Measurements from ENCODE around the gene ANTKMT. TPM values are rescaled to one million over a fixed set of nuclear protein-coding genes. Genes with fewer than 3 reads are reported as not detected.

Gene ANTKMT
- total and polyA plus RNA-seq, 4 donors: 13.1 to 33.0 (median 22.2) TPM

DNA sequence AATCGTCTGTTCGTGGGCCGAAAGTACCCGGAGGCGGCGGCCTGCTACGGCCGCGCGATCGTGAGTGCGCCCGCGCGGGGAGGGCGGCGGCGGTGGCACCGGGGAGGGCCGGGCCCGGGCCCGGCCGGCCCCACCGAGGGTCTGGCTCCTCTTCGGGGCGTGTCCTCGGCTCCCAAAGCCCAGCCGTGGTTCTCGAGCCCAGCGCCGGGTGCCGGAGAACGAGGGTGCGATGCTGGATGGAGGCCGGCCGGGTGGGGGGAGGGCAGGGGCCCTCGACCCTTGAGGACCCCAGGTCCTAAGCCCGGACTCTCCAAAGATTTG, 40.4 kb upstream of the ANTKMT start:
- peak overlapping the region; percentile 67 to 73 for H3K4me3 ChIP-seq (ENCODE audit: low read length in 2 of 2)
- 0 to 1% methylated on average over 33 to 38 of the region's 38 CpGs for WGBS, 2 donors
- H3K9me3 ChIP-seq (ENCODE audit: control insufficient read depth, low read length): no peaks in the 10 kb centered on the region
- H3K27me3 ChIP-seq (ENCODE audit: control insufficient read depth in 1 of 2, insufficient read depth in 2 of 2, low read length in 1 of 2): no peaks in the 10 kb centered on the region
- peaks cover 0 to 5% of the 10 kb centered on the region in 2 donors for H3K36me3 ChIP-seq (ENCODE audit: control insufficient read depth in 1 of 2, insufficient read depth in 2 of 2, low read length in 1 of 2)
- intact Hi-C loops (cut with DNase I): no loop called here
- peak overlapping the region in 1 of 2 donors; percentile 19 for H3K27ac ChIP-seq (ENCODE audit: low read depth in 1 of 2, low read length in 2 of 2)
- DNase-seq (no peak), ATAC-seq (ENCODE audit: low FRiP score) (no peak)
- H3K4me1 ChIP-seq (ENCODE audit: control insufficient read depth in 1 of 2, insufficient read depth in 2 of 2, low read length in 2 of 2): no peaks in the 10 kb centered on the region

DNA sequence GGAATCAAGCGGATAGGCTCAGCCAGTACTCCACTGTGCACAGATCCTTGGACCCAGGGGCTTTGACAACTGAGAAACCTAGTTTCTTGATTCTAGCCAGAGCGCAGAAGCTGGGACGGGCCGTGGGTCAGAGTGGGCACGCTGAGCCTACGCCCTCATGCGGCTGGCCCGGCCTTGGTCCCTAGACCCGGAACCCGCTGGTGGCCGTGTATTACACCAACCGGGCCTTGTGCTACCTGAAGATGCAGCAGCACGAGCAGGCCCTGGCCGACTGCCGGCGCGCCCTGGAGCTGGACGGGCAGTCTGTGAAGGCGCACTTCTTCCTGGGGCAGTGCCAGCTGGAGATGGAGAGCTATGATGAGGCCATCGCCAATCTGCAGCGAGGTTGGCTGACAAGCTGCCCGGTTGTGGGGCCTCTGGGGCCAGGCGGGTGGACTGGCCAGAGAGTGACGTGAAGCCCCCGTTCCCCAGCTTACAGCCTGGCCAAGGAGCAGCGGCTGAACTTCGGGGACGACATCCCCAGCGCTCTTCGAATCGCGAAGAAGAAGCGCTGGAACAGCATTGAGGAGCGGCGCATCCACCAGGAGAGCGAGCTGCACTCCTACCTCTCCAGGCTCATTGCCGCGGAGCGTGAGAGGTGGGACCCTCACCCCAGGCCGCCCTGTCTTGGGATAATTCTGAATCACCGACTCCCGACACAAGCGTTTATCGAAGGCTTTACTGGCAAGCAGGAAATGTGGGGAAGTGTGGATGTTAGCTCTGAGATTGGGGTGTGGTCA, 39.8 kb upstream of the ANTKMT start:
- H3K4me3 ChIP-seq (ENCODE audit: low read length in 2 of 2): peak overlapping the region; percentile 67 to 73
- no peaks in the 10 kb centered on the region for H3K27me3 ChIP-seq (ENCODE audit: control insufficient read depth in 1 of 2, insufficient read depth in 2 of 2, low read length in 1 of 2)
- no peak overlapping the region for H3K27ac ChIP-seq (ENCODE audit: low read depth in 1 of 2, low read length in 2 of 2)
- DNase-seq (no peak), ATAC-seq (ENCODE audit: low FRiP score) (no peak)
- 42% methylated on average over 44 of the region's 44 CpGs for WGBS, 2 donors
- peaks cover 0 to 5% of the 10 kb centered on the region in 2 donors for H3K36me3 ChIP-seq (ENCODE audit: control insufficient read depth in 1 of 2, insufficient read depth in 2 of 2, low read length in 1 of 2)
- H3K9me3 ChIP-seq (ENCODE audit: control insufficient read depth, low read length): no peaks in the 10 kb centered on the region
- intact Hi-C loops (cut with DNase I): no loop called here
- H3K4me1 ChIP-seq (ENCODE audit: control insufficient read depth in 1 of 2, insufficient read depth in 2 of 2, low read length in 2 of 2): no peaks in the 10 kb centered on the region

DNA sequence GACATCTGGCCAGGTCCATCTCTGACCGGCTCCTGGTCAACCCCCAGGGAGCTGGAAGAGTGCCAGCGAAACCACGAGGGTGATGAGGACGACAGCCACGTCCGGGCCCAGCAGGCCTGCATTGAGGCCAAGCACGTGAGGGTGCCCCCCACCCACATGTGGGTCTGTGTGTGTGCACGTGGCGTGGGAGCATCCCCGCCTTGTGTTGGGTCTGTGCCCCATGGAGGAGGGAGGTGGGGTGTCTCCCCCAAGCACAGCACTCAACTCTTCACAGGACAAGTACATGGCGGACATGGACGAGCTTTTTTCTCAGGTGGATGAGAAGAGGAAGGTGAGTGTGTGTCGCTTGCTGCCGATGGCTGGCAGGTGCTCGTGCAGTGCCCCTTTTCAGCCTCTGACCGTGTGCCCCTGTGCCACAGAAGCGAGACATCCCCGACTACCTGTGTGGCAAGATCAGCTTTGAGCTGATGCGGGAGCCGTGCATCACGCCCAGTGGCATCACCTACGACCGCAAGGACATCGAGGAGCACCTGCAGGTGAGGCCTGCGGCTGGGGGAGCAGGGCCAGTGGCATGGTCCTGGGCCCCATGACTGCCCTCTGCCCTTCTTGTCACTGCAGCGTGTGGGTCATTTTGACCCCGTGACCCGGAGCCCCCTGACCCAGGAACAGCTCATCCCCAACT, 39.1 kb upstream of the ANTKMT start:
- 76 to 78% methylated on average over 28 of the region's 28 CpGs for WGBS, 2 donors
- H3K27ac ChIP-seq (ENCODE audit: low read depth in 1 of 2, low read length in 2 of 2): no peak overlapping the region
- H3K36me3 ChIP-seq (ENCODE audit: control insufficient read depth in 1 of 2, insufficient read depth in 2 of 2, low read length in 1 of 2): peaks cover 0 to 5% of the 10 kb centered on the region in 2 donors
- no peak overlapping the region for H3K4me3 ChIP-seq (ENCODE audit: low read length in 2 of 2)
- intact Hi-C loops (cut with DNase I): no loop called here
- ATAC-seq (ENCODE audit: low FRiP score) (no peak), DNase-seq (no peak)
- no peaks in the 10 kb centered on the region for H3K4me1 ChIP-seq (ENCODE audit: control insufficient read depth in 1 of 2, insufficient read depth in 2 of 2, low read length in 2 of 2)
- no peaks in the 10 kb centered on the region for H3K9me3 ChIP-seq (ENCODE audit: control insufficient read depth, low read length)
- no peaks in the 10 kb centered on the region for H3K27me3 ChIP-seq (ENCODE audit: control insufficient read depth in 1 of 2, insufficient read depth in 2 of 2, low read length in 1 of 2)

- WGBS, 2 donors: 82% methylated on average over 36 of the region's 36 CpGs
- Histone ChIP-seq H3K9me3 (ENCODE audit: control insufficient read depth, low read length) (no peaks in the 10 kb centered on the region), H3K4me1 (ENCODE audit: control insufficient read depth in 1 of 2, insufficient read depth in 2 of 2, low read length in 2 of 2) (no peaks in the 10 kb centered on the region), H3K27ac (ENCODE audit: low read depth in 1 of 2, low read length in 2 of 2) (no peak overlapping the region), H3K4me3 (ENCODE audit: low read length in 2 of 2) (no peak overlapping the region), H3K27me3 (ENCODE audit: control insufficient read depth in 1 of 2, insufficient read depth in 2 of 2, low read length in 1 of 2) (no peaks in the 10 kb centered on the region), H3K36me3 (ENCODE audit: control insufficient read depth in 1 of 2, insufficient read depth in 2 of 2, low read length in 1 of 2) (peaks cover 0 to 5% of the 10 kb centered on the region in 2 donors)
- DNase-seq: no peak
- intact Hi-C loops (cut with DNase I): no loop called here
- ATAC-seq (ENCODE audit: low FRiP score): no peak
Measured at GRCh38 chr16:682493-683395, 38.2 kb upstream of the ANTKMT start.

DNA sequence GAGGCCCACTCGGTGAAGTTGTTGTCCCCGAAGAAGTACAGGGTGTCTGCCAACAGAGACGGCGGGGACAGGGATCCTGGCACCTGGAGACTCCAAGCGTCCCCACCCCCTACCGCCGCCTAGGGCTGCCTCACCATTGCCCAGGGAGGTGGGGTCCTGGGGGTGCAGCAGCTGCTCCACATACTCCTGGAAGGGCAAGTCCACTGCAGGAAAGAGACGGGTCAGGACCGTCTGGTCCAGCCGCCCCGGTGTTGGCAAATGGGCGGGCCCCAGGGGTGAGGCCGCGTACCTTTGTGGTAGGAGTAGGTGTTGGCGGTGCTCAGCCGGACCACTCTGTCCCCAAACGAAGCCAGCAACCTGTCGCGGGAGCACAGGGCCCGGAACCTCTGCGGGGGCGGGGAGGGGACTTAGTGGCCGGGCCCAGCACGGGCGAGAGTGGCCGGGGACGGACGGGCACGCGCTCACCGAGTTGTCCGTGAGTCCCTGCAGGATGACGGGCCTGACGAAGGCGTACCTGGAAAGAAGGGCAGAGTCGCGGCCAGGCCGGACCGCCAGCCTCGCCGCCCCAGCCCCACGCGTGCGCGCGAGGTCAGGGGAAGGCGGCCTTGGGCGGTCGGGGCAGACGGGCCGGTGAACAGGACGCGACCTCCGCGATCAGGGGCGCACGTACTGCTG, 37.4 kb upstream of the ANTKMT start:
- H3K36me3 ChIP-seq (ENCODE audit: control insufficient read depth in 1 of 2, insufficient read depth in 2 of 2, low read length in 1 of 2): peaks cover 0 to 5% of the 10 kb centered on the region in 2 donors
- intact Hi-C loops (cut with DNase I): no loop called here
- H3K4me3 ChIP-seq (ENCODE audit: low read length in 2 of 2): peak overlapping the region; percentile 37 to 53

GRCh38 chr16:684071-684794, 36.7 kb upstream of the ANTKMT start, which contains the start of gene JMJD8:
Gene JMJD8 (minus strand): TSS chr16:684334. CDS start chr16:684319, 15 bp downstream.
- Histone ChIP-seq H3K9me3 (ENCODE audit: control insufficient read depth, low read length) (no peaks in the 10 kb centered on the region), H3K36me3 (ENCODE audit: control insufficient read depth in 1 of 2, insufficient read depth in 2 of 2, low read length in 1 of 2) (peaks cover 0 to 5% of the 10 kb centered on the region in 2 donors), H3K27me3 (ENCODE audit: control insufficient read depth in 1 of 2, insufficient read depth in 2 of 2, low read length in 1 of 2) (no peaks in the 10 kb centered on the region), H3K4me1 (ENCODE audit: control insufficient read depth in 1 of 2, insufficient read depth in 2 of 2, low read length in 2 of 2) (no peaks in the 10 kb centered on the region), H3K27ac (ENCODE audit: low read depth in 1 of 2, low read length in 2 of 2) (peak within 1 kb of the TSS in 1 of 2 donors; percentile 28), H3K4me3 (ENCODE audit: low read length in 2 of 2) (peak within 1 kb of the TSS; percentile 37 to 53)
- ATAC-seq (ENCODE audit: low FRiP score) (peak; percentile 85), DNase-seq (peak; percentile 99 to 100)
- intact Hi-C loops (cut with DNase I): no loop called here
- WGBS, 2 donors: 3 to 4% methylated on average over 66 to 91 of the region's 91 CpGs

More for the DNA sequence above, 37.4 kb upstream of the ANTKMT start:
- Histone ChIP-seq H3K9me3 (ENCODE audit: control insufficient read depth, low read length) (no peaks in the 10 kb centered on the region), H3K4me1 (ENCODE audit: control insufficient read depth in 1 of 2, insufficient read depth in 2 of 2, low read length in 2 of 2) (no peaks in the 10 kb centered on the region), H3K27ac (ENCODE audit: low read depth in 1 of 2, low read length in 2 of 2) (no peak overlapping the region), H3K27me3 (ENCODE audit: control insufficient read depth in 1 of 2, insufficient read depth in 2 of 2, low read length in 1 of 2) (no peaks in the 10 kb centered on the region)
- 16 to 20% methylated on average over 40 to 57 of the region's 57 CpGs for WGBS, 2 donors
- no peak for DNase-seq
- no peak for ATAC-seq (ENCODE audit: low FRiP score)

DNA sequence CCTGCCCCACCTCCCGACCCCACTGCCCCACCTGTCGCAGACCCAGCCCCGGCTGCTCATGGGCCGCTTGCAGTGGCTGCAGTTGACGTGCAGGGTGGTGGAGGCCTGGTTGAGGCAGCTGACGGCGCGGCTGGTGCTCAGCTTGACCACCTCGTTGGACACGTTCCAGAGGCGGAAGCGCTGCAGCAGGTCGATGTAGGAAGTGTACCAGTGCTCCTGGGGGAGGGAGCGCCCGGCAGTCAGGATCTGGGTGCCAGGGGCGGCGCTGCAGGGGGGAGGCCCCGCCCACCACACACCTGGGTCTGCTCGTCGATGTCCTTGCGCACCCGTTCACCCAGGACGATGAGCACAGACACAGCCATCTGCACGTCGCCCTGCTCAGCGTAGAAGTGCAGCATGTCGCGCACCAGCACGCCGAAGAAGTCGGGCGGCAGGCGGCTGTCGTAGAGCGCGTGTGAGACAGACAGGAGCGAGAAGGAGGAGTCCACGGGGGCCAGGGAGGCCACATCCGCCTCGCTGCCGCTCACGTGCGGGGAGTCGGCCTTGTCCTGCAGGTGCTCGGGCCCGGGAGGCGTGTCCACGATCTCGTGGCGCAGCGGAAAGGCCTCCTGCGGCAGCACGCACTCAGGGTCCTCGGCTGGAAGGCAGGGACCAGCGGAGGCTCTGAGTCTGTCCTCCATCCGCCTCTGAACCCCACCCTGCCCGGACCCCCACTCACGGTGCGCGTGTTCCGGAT, 35.8 kb upstream of the ANTKMT start:
- Histone ChIP-seq H3K36me3 (ENCODE audit: control insufficient read depth in 1 of 2, insufficient read depth in 2 of 2, low read length in 1 of 2) (peaks cover 0 to 5% of the 10 kb centered on the region in 2 donors), H3K27ac (ENCODE audit: low read depth in 1 of 2, low read length in 2 of 2) (no peak overlapping the region), H3K4me3 (ENCODE audit: low read length in 2 of 2) (no peak overlapping the region), H3K9me3 (ENCODE audit: control insufficient read depth, low read length) (no peaks in the 10 kb centered on the region), H3K27me3 (ENCODE audit: control insufficient read depth in 1 of 2, insufficient read depth in 2 of 2, low read length in 1 of 2) (no peaks in the 10 kb centered on the region), H3K4me1 (ENCODE audit: control insufficient read depth in 1 of 2, insufficient read depth in 2 of 2, low read length in 2 of 2) (no peaks in the 10 kb centered on the region)
- DNase-seq: peak in 1 of 2 donors; percentile 71
- ATAC-seq (ENCODE audit: low FRiP score): no peak
- 94 to 95% methylated on average over 55 to 61 of the region's 61 CpGs for WGBS, 2 donors
- intact Hi-C loops (cut with DNase I): no loop called here
